K562 (cell line): ENCODE measurements around the gene CD8A. TPM values are rescaled to one million over a fixed set of nuclear protein-coding genes. Genes with fewer than 3 reads are reported as not detected.
A peak's percentile ranks its signal among the peaks of the same experiment; 100 is the strongest.

Experiments
- ATAC-seq: fragments of 200-7000 bp; cut with Tn5 transposase; 3 replicates; pipeline ENCODE4 v1.9.1; 2020; ENCODE audit warnings: moderate library complexity
- BruUV-seq: library from RNA; stranded (reverse); fragments of 400-500 nt; replicated peaks from 2 replicates; lab custom pipeline; 2021; lab: Mats Ljungman, UMichigan
- CTCF ChIA-PET: fragments of 300-600 bp; formaldehyde crosslinking; extraction: SDS; loops from one replicate; lab custom pipeline; 2021; ENCODE audit warnings: low intra/inter-chr PET ratio; lab: Yijun Ruan, JAX
- POLR2A ChIA-PET: fragments of 300-600, 350-650 bp; sonication (Branson Sonifier 250); formaldehyde crosslinking; extraction: SDS; loops from one replicate; lab custom pipeline; 2021; ENCODE audit warnings: antibody characterized with exemption, inconsistent platforms; lab: Yijun Ruan, JAX
- DNase-seq, 4 experiments: peaks; one replicate each; pipeline versions ENCODE4 v3.0.0 to v3.0.0-alpha.2; 2011 to 2018; ENCODE audit warnings: low spot score in 3 of 4, mixed read lengths in 3 of 4; ENCODE audit errors: extremely low read depth in 1 of 4
- FAIRE-seq: peaks from 2 replicates; lab custom pipeline; 2011; peaks lifted over from hg19 to GRCh38; lab: Jason Lieb, UNC
- H2AFZ ChIP-seq: 2 replicates; pipeline ENCODE4 v1.6.0; 2011; ENCODE audit warnings: low read depth, low read length, control low read depth, inconsistent platforms
- H3K27ac ChIP-seq: fragments of 200-600 bp; 3 replicates; pipeline ENCODE4 v1.8.0; 2011; ENCODE audit warnings: low read depth, mild to moderate bottlenecking, control low read depth, inconsistent platforms, low read length, moderate library complexity, mixed read lengths; ENCODE audit errors: extremely low read depth
- H3K27me3 ChIP-seq, 2 experiments: fragments of 300-600 bp in 1 of 2; 2 replicates in 1 of 2; 3 replicates in 1 of 2; pipeline versions ENCODE4 v1.6.0 to v1.8.0; 2011; ENCODE audit warnings: inconsistent platforms in 2 of 2, low read length in 2 of 2, mild to moderate bottlenecking in 1 of 2, mixed read lengths in 1 of 2, moderate library complexity in 1 of 2; ENCODE audit not compliant: control insufficient read depth in 2 of 2, insufficient read depth in 2 of 2
- H3K36me3 ChIP-seq: fragments of 300-600 bp; 3 replicates; pipeline ENCODE4 v1.8.0; 2011; ENCODE audit warnings: mild to moderate bottlenecking, low read length, inconsistent platforms; ENCODE audit not compliant: control insufficient read depth, insufficient read depth
- H3K4me1 ChIP-seq, 2 experiments: fragments of 200-600 bp in 1 of 2; replicated peaks in 1 of 2; 2 replicates in 1 of 2; 3 replicates in 1 of 2; pipeline versions ENCODE4 v1.5.1 to v1.8.0; 2011; ENCODE audit warnings: inconsistent platforms in 2 of 2, low read length in 2 of 2, mild to moderate bottlenecking in 1 of 2, mixed read lengths in 1 of 2, moderate library complexity in 1 of 2; ENCODE audit not compliant: control insufficient read depth in 2 of 2, insufficient read depth in 2 of 2
- H3K4me2 ChIP-seq: 2 replicates; pipeline ENCODE4 v1.6.1; 2011; ENCODE audit warnings: low read length, control low read depth, inconsistent platforms, mixed read lengths; ENCODE audit not compliant: insufficient read depth
- H3K4me3 ChIP-seq: fragments of 200-600 bp; sonication (generic), shearing (Covaris generic); 2 replicates; pipeline ENCODE4 v1.5.1; 2016; ENCODE audit warnings: control low read depth, inconsistent platforms
- H3K79me2 ChIP-seq: fragments of 200-600 bp; 3 replicates; pipeline ENCODE4 v1.8.0; 2011; ENCODE audit warnings: low read length, inconsistent platforms; ENCODE audit not compliant: control insufficient read depth, insufficient read depth
- H3K9ac ChIP-seq, 2 experiments: 2 replicates each; pipeline versions ENCODE4 v1.6.0 to v1.6.1; 2011; ENCODE audit warnings: low read depth in 2 of 2, low read length in 2 of 2, control low read depth in 1 of 2, inconsistent platforms in 1 of 2, mild to moderate bottlenecking in 1 of 2, mixed read lengths in 1 of 2; ENCODE audit not compliant: insufficient read depth in 1 of 2
- H3K9me1 ChIP-seq: one replicate; pipeline ENCODE4 v1.6.0; 2011; ENCODE audit warnings: inconsistent platforms, mild to moderate bottlenecking, low read length, moderate library complexity; ENCODE audit not compliant: control insufficient read depth, insufficient read depth
- H3K9me3 ChIP-seq: replicated peaks from 2 replicates; pipeline ENCODE4 v1.5.1; 2011; ENCODE audit warnings: low read depth, low read length, inconsistent platforms; ENCODE audit not compliant: control insufficient read depth, insufficient read depth
- H4K20me1 ChIP-seq: replicated peaks from 2 replicates; pipeline ENCODE4 v1.6.1; 2011; ENCODE audit warnings: low read length, inconsistent platforms, mixed read lengths; ENCODE audit not compliant: control insufficient read depth, insufficient read depth
- CBX2 ChIP-seq: fragments of 200-600 bp; sonication (generic); IDR thresholded peaks from one replicate; pipeline ENCODE4 v1.6.1; 2012; ENCODE audit warnings: mild to moderate bottlenecking, low read length, inconsistent platforms; ENCODE audit not compliant: insufficient read depth, poor library complexity, severe bottlenecking
- CBX8 ChIP-seq: fragments of 200-600 bp; sonication (generic); IDR thresholded peaks from 2 replicates; pipeline ENCODE4 v1.6.1; 2012; ENCODE audit warnings: borderline replicate concordance, mixed run types, low read depth, mild to moderate bottlenecking, moderate library complexity, mixed read lengths, low read length, control low read depth, inconsistent platforms; ENCODE audit not compliant: poor library complexity, severe bottlenecking; ENCODE audit errors: extremely low read depth
- DEAF1 ChIP-seq: fragments of 450-650 bp; formaldehyde crosslinking; IDR thresholded peaks from 2 replicates; pipeline ENCODE4 v1.4.0; 2020; ENCODE audit warnings: mild to moderate bottlenecking, moderate library complexity
- ESRRA ChIP-seq: fragments of 450-650 bp; IDR thresholded peaks from 2 replicates; pipeline ENCODE4 v1.6.1; 2014; ENCODE audit warnings: low read depth, mild to moderate bottlenecking, moderate library complexity, borderline replicate concordance
- HMGN3 ChIP-seq: IDR thresholded peaks from 2 replicates; pipeline ENCODE4 v1.6.1; 2011; ENCODE audit warnings: borderline replicate concordance, low read depth, mild to moderate bottlenecking, mixed read lengths, low read length; ENCODE audit not compliant: insufficient read length; ENCODE audit errors: extremely low read depth
- PCBP2 ChIP-seq: fragments of 200-400 bp; formaldehyde crosslinking; IDR thresholded peaks from 2 replicates; pipeline ENCODE4 v1.6.1; 2018; ENCODE audit warnings: low read length, low read depth, mild to moderate bottlenecking, moderate library complexity; ENCODE audit not compliant: poor library complexity, severe bottlenecking
- SMAD2 ChIP-seq: fragments of 150-350 bp; IDR thresholded peaks from 2 replicates; pipeline ENCODE4 v1.6.1; 2014; ENCODE audit warnings: low read depth, mild to moderate bottlenecking, low read length
- SNIP1 ChIP-seq: fragments of 450-650 bp; IDR thresholded peaks from 2 replicates; pipeline ENCODE4 v1.7.1; 2017; ENCODE audit warnings: low read depth, mild to moderate bottlenecking
- SNRNP70 ChIP-seq: fragments of 200-400 bp; formaldehyde crosslinking; optimal IDR thresholded peaks from 2 replicates; pipeline ENCODE3; 2017; ENCODE audit warnings: low read depth, low read length
- ZC3H4 ChIP-seq: sonication (generic); formaldehyde crosslinking; IDR thresholded peaks from 2 replicates; pipeline ENCODE4 v1.9.0; 2021; ENCODE audit warnings: missing genetic modification reagents, borderline replicate concordance
- ZNF3 ChIP-seq: fragments of 250-450 bp; sonication (Bioruptor Pico); IDR thresholded peaks from 2 replicates; pipeline ENCODE4 v1.5.0; 2021; ENCODE audit warnings: mild to moderate bottlenecking, moderate library complexity
- ZNF551 ChIP-seq: fragments of 250-450 bp; sonication (Bioruptor Pico); IDR thresholded peaks from 2 replicates; pipeline ENCODE4 v1.5.0; 2021; ENCODE audit warnings: mild to moderate bottlenecking, moderate library complexity
- ZNF589 ChIP-seq: fragments of 200-800 bp; sonication (Bioruptor generic); IDR thresholded peaks from 2 replicates; pipeline ENCODE4 v1.6.1; 2016; ENCODE audit warnings: low read depth, missing genetic modification characterization, missing compliant biosample characterization
- WGBS: fragments of 100-300 bp; shearing (Covaris generic); methylation state at CpG from one replicate; pipeline ENCODE4 v1.1.6; 2016; ENCODE audit warnings: low coverage, mixed read lengths; ENCODE audit not compliant: insufficient coverage; ENCODE audit errors: missing lambda C conversion rate; 5-methylcytosine and 5-hydroxymethylcytosine counted together
- in situ Hi-C: fragments of 300-500 bp; cut with MboI; formaldehyde crosslinking; loops from 4 replicates; pipeline ENCODE4 v1.15.0; 2018; ENCODE audit warnings: inconsistent platforms, mixed read lengths
- intact Hi-C: fragments of 100-400 bp; cut with micrococcal nuclease; formaldehyde crosslinking; loops from 2 replicates; pipeline ENCODE4 v1.14.2; 2022
- polyA plus RNA-seq, 8 experiments: library from polyadenylated mRNA; depleted of rRNA in 4 of 8; stranded (reverse) in 5 of 8; unstranded in 3 of 8; fragments of >200 nt; fragmentation: Nextera tagmentation in 2 of 8; fragmentation: Illumina TruSeq in 1 of 8; extraction: Ambion mirVana in 2 of 8; extraction: Trizol in 1 of 8; gene quantifications; 2 replicates each; pipeline versions ENCODE4 v1.2.1 to v1.2.3, GENCODE V29; 2011 to 2014; ENCODE audit warnings: inconsistent platforms in 1 of 8, missing spikeins in 1 of 8
- total RNA-seq, 7 experiments: library from RNA; depleted of rRNA in 6 of 7; stranded (reverse); fragments of >200 nt in 6 of 7; fragmentation: Illumina TruSeq in 2 of 7; extraction: Trizol in 2 of 7; gene quantifications; 2 replicates each; pipeline versions ENCODE4 v1.2.1 to v1.2.3, GENCODE V29; 2011 to 2021; ENCODE audit warnings: low replicate concordance in 1 of 7
- TF ChIP-seq, protein P1 (sequence below): fragments of 250-450 bp; sonication (Bioruptor Pico); IDR thresholded peaks from 2 replicates; pipeline ENCODE4 v1.8.0; 2022; ENCODE audit warnings: inconsistent platforms, mild to moderate bottlenecking, moderate library complexity, borderline replicate concordance
- TF ChIP-seq, protein P2 (sequence below): fragments of 450-650 bp; IDR thresholded peaks from 2 replicates; pipeline ENCODE4 v1.6.1; 2018; ENCODE audit warnings: mild to moderate bottlenecking, low read depth; ENCODE audit not compliant: partially characterized antibody

Gene CD8A
- total and polyA plus RNA-seq, 9 of the 15 experiments (the other 6 are each of a cell fraction or from before 2014, with no cell fraction given) = 0.07 TPM; not detected in 8

DNA sequence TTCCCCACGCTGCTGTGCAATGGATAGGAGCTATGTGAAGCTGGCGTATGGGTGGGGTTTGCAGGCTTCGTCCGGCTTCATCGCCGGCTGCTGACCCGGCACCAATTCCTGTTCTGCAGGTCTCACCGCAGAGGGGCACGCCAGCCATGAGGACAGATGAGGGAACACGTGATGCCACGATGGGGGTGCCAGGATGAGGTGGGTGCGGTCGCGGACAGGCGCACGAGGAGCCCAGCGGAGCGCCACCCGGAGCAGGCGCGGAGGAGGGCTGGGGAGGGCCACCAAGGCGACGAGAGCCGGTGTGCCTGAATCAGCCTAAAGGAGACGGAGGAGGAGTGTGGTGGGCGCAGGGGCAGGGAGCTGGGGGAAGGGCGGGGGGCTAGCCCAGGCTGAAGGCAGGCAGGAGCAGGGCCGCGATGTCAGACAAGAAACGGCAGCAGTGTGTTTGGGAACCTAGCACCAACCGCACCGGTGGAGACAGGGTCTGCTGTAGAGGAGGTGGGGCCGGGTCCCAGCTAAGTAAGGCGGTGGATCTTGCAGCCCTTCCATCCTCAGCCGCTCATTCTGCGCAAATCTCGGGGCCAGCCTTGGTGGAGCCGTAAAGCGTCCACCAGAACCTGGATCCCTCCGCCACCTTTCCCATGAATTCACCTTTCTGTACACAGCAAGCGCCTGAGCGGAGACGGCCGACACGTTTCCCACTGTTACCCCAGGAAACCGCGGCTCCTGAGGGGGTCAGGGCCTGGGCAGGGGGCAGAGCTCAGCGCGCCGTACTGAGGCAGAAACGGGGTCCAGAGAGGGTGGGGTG, 17.0 kb upstream of the CD8A start (continued):
- TF ChIP-seq ESRRA (no peak), SMAD2 (no peak)
- TF ChIP-seq, all 486 proteins: peak for 0

- no peak for ATAC-seq
- no peaks in the 10 kb centered on the region for H3K79me2 ChIP-seq
- in situ Hi-C loops (no loop called here), intact Hi-C loops (no loop called here)
- POLR2A ChIA-PET = interaction anchor here (0.6 kb wide), 1 partner anchor 27 kb away, joined by 3 read pairs; no protein-coding TSS in a partner anchor
- WGBS = 10% methylated on average over 11 of the region's 11 CpGs
- H3K27me3 ChIP-seq = peaks cover 4 to 31% of the 10 kb centered on the region in 2 experiments; a peak in 4 of 5 replicates
- H3K4me1 ChIP-seq = peaks cover 3 to 19% of the 10 kb centered on the region in 2 experiments; a peak in 3 of 5 replicates
- no peaks in the 10 kb centered on the region for H3K9me3 ChIP-seq
- FAIRE-seq = no peak
- H3K4me3 ChIP-seq = no peak overlapping the region
- H2AFZ ChIP-seq = 0 out of 2 replicates have a peak overlapping the region, but pooled peaks have one; percentile 15
- H3K9me1 ChIP-seq = no peaks in the 10 kb centered on the region
- H3K4me2 ChIP-seq = no peak overlapping the region
- CTCF ChIA-PET = no interaction called here
- DNase-seq = no peak
- no peak overlapping the region for H3K27ac ChIP-seq
- H3K36me3 ChIP-seq = no peaks in the 10 kb centered on the region
- no TSS peak for BruUV-seq
- H4K20me1 ChIP-seq = no peaks in the 10 kb centered on the region
- H3K9ac ChIP-seq = no peak overlapping the region
- no peak for TF ChIP-seq PCBP2
- TF ChIP-seq CBX8 = no peak
- TF ChIP-seq CBX2 = no peak
- no peak for TF ChIP-seq ZNF3 (CRISPR knock-in tag)
- TF ChIP-seq HMGN3 = no peak
- no peak for TF ChIP-seq SNIP1
- TF ChIP-seq ZC3H4 (CRISPR knock-in tag) = no peak
- no peak for TF ChIP-seq ZNF551
- TF ChIP-seq, protein P1, sequence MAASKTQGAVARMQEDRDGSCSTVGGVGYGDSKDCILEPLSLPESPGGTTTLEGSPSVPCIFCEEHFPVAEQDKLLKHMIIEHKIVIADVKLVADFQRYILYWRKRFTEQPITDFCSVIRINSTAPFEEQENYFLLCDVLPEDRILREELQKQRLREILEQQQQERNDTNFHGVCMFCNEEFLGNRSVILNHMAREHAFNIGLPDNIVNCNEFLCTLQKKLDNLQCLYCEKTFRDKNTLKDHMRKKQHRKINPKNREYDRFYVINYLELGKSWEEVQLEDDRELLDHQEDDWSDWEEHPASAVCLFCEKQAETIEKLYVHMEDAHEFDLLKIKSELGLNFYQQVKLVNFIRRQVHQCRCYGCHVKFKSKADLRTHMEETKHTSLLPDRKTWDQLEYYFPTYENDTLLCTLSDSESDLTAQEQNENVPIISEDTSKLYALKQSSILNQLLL = no peak
- no peak for TF ChIP-seq SNRNP70
- TF ChIP-seq DEAF1 = no peak
- TF ChIP-seq ZNF589 (CRISPR knock-in tag) = no peak
- TF ChIP-seq, protein P2, sequence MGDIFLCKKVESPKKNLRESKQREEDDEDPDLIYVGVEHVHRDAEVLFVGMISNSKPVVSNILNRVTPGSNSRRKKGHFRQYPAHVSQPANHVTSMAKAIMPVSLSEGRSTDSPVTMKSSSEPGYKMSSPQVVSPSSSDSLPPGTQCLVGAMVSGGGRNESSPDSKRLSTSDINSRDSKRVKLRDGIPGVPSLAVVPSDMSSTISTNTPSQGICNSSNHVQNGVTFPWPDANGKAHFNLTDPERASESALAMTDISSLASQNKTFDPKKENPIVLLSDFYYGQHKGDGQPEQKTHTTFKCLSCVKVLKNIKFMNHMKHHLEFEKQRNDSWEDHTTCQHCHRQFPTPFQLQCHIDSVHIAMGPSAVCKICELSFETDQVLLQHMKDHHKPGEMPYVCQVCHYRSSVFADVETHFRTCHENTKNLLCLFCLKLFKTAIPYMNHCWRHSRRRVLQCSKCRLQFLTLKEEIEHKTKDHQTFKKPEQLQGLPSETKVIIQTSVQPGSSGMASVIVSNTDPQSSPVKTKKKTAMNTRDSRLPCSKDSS = no peak
Observed at GRCh38 chr2:86807133-86807467, 16.4 kb upstream of the CD8A start.
